Measurements from ENCODE around the gene ACTMAP. TPM values are rescaled to one million over a fixed set of nuclear protein-coding genes. Genes with fewer than 3 reads are reported as not detected.

ACTMAP gene
- total RNA-seq, 1 donor from 2014 or later = 9.4 TPM

GRCh38 chr19:40744554-40745401, 5.5 kb downstream of the ACTMAP start:
- peak; percentile 65 for DNase-seq
- Mint-ChIP-seq H3K9me3 (no peaks in the 10 kb centered on the region), H3K4me3 (no peak overlapping the region), H3K27me3 (no peaks in the 10 kb centered on the region), H3K27ac (no peak overlapping the region), H3K36me3 (ENCODE audit: low read depth) (no peaks in the 10 kb centered on the region), H3K4me1 (peaks cover 13% of the 10 kb centered on the region)
- intact Hi-C loops (cut with micrococcal nuclease) = no loop called here

- DNase-seq = no peak
- Mint-ChIP-seq H3K36me3 (ENCODE audit: low read depth) (peaks cover 2% of the 10 kb centered on the region), H3K4me1 (peaks cover 5% of the 10 kb centered on the region), H3K9me3 (no peaks in the 10 kb centered on the region), H3K4me3 (no peak overlapping the region), H3K27ac (no peak overlapping the region), H3K27me3 (no peaks in the 10 kb centered on the region)
- intact Hi-C loops (cut with micrococcal nuclease) = no loop called here
Measured at GRCh38 chr19:40743926-40744325, 6.4 kb downstream of the ACTMAP start.

DNA sequence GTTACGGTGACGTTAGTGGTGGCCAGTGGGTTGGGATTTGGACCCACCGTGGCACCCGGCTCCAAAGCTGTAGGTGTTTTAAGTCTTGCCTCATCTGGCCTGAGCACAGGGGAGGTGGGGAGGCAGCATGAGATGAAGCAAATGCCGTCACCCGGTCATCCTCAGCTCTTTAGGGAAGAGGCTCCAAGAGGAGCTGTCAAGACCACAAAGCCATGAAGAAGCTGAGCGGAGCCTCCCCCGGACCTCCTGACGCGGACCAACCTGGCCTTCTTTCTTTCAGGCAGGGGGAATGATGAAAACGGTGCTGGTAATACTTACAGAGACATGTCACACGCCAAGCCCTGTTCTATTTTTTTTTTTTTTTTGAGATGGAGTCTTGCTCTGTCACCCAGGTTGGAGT, 7.4 kb downstream of the ACTMAP start:
- H3K9me3 Mint-ChIP-seq = no peaks in the 10 kb centered on the region
- intact Hi-C loops (cut with micrococcal nuclease) = no loop called here
- H3K4me1 Mint-ChIP-seq = no peaks in the 10 kb centered on the region
- no peak overlapping the region for H3K4me3 Mint-ChIP-seq
- peaks cover 4% of the 10 kb centered on the region for H3K36me3 Mint-ChIP-seq (ENCODE audit: low read depth)
- no peak overlapping the region for H3K27ac Mint-ChIP-seq
- DNase-seq = no peak
- no peaks in the 10 kb centered on the region for H3K27me3 Mint-ChIP-seq

DNA sequence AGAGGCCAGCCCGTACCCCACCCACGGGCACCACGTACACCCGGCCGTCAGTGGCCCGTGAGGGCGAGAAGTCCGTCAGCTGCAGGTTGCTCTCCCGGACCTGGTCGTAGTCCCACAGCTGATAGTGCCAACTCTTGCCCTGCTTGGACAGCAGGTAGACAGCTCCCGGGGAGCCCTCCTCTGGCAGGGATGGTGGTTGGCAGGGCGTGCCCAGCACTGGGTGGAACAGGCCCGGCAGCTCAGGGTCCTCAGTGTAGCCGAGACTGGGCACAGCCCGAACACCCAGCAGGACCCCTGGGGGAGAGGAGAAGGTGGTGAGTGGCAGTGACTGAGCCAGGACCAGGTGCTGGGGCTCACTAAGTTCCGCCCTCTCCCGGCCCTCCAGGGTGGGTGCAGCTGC, 7.8 kb downstream of the ACTMAP start:
- DNase-seq = no peak
- Mint-ChIP-seq H3K4me1 (no peaks in the 10 kb centered on the region), H3K36me3 (ENCODE audit: low read depth) (peaks cover 6% of the 10 kb centered on the region), H3K27ac (no peak overlapping the region), H3K9me3 (no peaks in the 10 kb centered on the region), H3K4me3 (no peak overlapping the region), H3K27me3 (no peaks in the 10 kb centered on the region)
- intact Hi-C loops (cut with micrococcal nuclease) = no loop called here

DNA sequence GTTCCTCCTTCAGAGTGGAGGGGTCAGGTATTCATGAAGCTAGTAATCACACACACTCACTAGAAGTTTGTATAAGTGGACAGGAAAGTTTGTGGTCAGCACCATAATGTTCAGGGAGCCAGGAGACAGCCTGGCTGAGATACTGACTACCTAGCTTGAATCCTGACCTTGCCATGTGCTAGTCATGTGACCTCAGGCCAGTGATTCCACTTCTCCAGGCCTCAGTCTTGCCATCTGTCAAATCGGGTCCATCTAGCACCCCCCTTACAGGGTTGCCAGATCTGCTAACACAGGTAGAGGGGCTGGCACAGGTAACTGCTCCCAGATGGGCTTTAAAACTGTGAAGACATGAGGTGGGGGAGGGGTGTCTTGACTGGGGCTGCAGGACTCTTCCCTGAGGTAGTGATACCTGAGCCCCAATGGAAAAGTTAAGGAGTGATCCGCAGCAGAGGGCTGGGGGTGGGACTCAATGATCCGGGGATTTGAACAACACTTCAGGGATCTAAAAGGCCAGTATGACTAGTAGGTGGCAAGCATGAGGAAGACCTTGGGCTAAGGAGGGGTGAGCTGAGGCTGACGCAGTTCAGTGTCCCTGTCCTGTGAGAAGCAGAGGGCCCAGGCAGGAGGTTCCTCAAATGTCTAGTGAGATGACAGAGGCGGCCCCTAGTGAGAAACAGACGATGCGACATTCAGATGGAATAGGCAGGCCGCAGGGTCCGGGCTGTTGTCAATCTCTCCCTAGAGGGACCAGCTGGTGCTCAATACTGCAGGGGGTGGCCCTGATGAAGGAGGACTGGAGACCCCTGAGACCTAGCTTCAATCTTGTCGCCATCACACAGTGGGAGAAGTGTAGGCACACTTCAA, 8.5 kb downstream of the ACTMAP start:
- no peak for DNase-seq
- Mint-ChIP-seq H3K9me3 (no peaks in the 10 kb centered on the region), H3K4me3 (no peak overlapping the region), H3K36me3 (ENCODE audit: low read depth) (peaks cover 13% of the 10 kb centered on the region), H3K27ac (no peak overlapping the region), H3K4me1 (no peaks in the 10 kb centered on the region), H3K27me3 (no peaks in the 10 kb centered on the region)
- intact Hi-C loops (cut with micrococcal nuclease) = no loop called here

GRCh38 chr19:40740747-40741146, 9.5 kb downstream of the ACTMAP start:
- no peak overlapping the region for H3K4me3 Mint-ChIP-seq
- intact Hi-C loops (cut with micrococcal nuclease) = no loop called here
- H3K9me3 Mint-ChIP-seq = no peaks in the 10 kb centered on the region
- H3K27ac Mint-ChIP-seq = no peak overlapping the region
- H3K36me3 Mint-ChIP-seq (ENCODE audit: low read depth) = peaks cover 15% of the 10 kb centered on the region
- H3K4me1 Mint-ChIP-seq = no peaks in the 10 kb centered on the region
- H3K27me3 Mint-ChIP-seq = no peaks in the 10 kb centered on the region
- DNase-seq = no peak

DNA sequence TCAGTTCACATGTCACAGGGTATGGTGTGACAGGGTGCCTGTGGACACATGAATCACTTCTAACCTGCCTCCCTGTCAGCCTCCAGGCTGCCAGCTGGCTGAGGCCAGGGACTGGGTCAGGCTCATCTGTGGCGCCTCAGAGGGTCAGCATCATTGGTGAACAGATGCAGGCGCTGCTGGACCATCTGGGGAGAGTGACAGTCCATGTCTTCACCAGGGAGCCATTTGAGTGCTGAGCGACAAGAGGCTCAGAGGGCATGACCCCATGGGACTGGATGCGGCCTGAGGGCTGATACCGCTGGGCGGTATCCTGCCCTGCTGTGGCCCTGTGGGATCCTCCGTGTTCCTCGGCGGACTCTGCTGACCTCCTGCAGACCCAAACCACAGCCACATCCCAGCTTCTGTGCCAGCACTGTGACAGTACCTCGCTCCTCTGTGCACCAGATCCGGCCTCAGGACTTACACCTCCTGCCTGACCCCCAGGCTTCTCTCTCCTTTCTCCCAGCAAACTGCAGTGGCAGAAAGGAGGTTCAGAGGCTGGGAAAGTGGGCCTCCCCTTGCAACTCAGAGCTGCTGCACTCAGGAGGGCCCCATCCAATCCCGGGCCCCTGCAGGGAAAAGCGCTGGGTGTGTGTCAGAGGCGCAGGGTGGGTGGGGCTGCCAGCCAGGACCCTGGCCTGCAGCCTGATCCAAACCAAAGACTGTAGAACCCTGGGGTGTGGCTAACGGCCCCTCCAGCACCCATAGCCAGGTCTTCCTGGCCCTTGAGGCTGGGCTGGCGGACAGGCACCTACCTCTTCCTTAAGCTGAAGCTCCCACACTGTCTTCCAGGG, 10.2 kb downstream of the ACTMAP start:
- no peaks in the 10 kb centered on the region for H3K9me3 Mint-ChIP-seq
- no peak overlapping the region for H3K4me3 Mint-ChIP-seq
- H3K27ac Mint-ChIP-seq = no peak overlapping the region
- intact Hi-C loops (cut with micrococcal nuclease) = no loop called here
- H3K36me3 Mint-ChIP-seq (ENCODE audit: low read depth) = peaks cover 22% of the 10 kb centered on the region
- no peaks in the 10 kb centered on the region for H3K4me1 Mint-ChIP-seq
- no peak for DNase-seq
- H3K27me3 Mint-ChIP-seq = no peaks in the 10 kb centered on the region

GRCh38 chr19:40739030-40739839, 11.0 kb downstream of the ACTMAP start:
- Mint-ChIP-seq H3K27ac (no peak overlapping the region), H3K4me3 (no peak overlapping the region), H3K9me3 (no peaks in the 10 kb centered on the region), H3K27me3 (no peaks in the 10 kb centered on the region), H3K36me3 (ENCODE audit: low read depth) (peaks cover 27% of the 10 kb centered on the region), H3K4me1 (no peaks in the 10 kb centered on the region)
- intact Hi-C loops (cut with micrococcal nuclease) = no loop called here
- DNase-seq = no peak

DNA sequence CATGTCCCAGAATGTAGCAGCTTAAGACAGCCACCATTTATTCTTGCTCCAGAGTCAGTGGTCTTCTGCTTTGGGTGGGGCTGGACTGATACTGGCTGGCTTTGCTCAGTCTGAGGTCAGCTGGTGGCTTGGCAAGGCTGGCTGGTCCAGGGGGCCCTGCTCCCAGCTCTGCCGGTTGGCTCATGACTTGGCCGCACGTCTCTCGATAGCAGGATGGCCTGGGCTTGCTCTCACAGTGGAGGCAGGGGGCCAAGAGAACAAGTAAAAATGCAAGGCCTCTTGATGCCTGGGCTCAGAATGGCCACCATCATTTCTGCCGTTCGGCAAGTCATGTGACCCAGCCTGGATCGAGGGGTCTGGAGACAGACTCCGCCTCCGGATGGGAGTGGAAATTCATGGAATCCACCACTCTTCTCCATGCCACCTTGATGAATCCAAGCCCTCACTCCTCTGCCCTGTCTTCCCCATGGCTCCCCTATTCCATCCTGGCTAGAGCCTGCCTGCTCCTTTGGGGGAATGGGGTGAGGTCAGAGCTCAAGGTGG, 13.1 kb downstream of the ACTMAP start:
- Mint-ChIP-seq H3K27me3 (no peaks in the 10 kb centered on the region), H3K36me3 (ENCODE audit: low read depth) (peaks cover 41% of the 10 kb centered on the region), H3K9me3 (no peaks in the 10 kb centered on the region), H3K4me3 (no peak overlapping the region), H3K27ac (no peak overlapping the region), H3K4me1 (no peaks in the 10 kb centered on the region)
- no peak for DNase-seq
- intact Hi-C loops (cut with micrococcal nuclease) = no loop called here

- DNase-seq = no peak
- Mint-ChIP-seq H3K36me3 (ENCODE audit: low read depth) (peaks cover 41% of the 10 kb centered on the region), H3K27ac (no peak overlapping the region), H3K4me3 (no peak overlapping the region), H3K27me3 (no peaks in the 10 kb centered on the region), H3K9me3 (no peaks in the 10 kb centered on the region), H3K4me1 (no peaks in the 10 kb centered on the region)
- intact Hi-C loops (cut with micrococcal nuclease) = no loop called here
Measured at GRCh38 chr19:40736661-40737060, 13.6 kb downstream of the ACTMAP start.

DNA sequence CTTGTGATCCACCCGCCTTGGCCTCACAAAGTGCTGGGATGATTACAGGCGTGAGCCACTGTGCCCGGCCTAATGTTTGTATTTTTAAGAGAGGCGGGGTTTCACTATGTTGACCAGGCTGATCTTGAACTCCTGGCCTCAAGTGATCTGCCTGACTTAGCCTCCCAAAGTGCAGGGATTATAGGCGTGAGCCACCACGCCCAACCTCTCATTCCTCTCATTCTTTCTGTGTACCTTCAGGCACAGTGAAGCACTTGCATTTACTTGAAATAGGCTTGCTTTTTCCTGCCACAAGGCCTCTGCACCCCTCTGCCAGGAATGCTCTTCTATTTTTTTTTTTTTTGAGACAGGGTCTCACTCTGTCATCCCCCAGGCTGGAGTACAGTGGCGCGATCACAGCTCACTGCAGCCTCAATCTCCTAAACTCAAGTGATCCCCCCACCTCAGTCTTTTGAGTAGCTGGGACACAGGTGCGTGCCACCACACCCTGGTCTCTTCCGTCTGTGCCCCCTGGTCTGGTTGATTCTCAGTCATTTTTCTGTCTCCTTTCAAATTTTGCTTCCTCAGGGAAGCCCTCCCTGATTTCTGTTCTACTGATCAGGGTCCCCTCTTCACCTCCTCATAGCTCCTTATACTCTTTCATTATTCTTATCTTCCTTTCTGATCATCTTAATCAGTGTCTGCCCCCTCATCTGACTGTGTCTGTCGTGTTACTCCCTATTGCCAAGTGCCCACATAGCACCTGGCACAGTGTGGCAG, 15.1 kb downstream of the ACTMAP start:
- H3K27me3 Mint-ChIP-seq = no peaks in the 10 kb centered on the region
- no peak overlapping the region for H3K27ac Mint-ChIP-seq
- no peaks in the 10 kb centered on the region for H3K9me3 Mint-ChIP-seq
- H3K4me1 Mint-ChIP-seq = peaks cover 2% of the 10 kb centered on the region
- no peak for DNase-seq
- intact Hi-C loops (cut with micrococcal nuclease) = no loop called here
- peaks cover 50% of the 10 kb centered on the region for H3K36me3 Mint-ChIP-seq (ENCODE audit: low read depth)
- no peak overlapping the region for H3K4me3 Mint-ChIP-seq

- DNase-seq = no peak
- Mint-ChIP-seq H3K4me3 (no peak overlapping the region), H3K9me3 (no peaks in the 10 kb centered on the region), H3K27ac (no peak overlapping the region), H3K27me3 (no peaks in the 10 kb centered on the region), H3K4me1 (peaks cover 4% of the 10 kb centered on the region), H3K36me3 (ENCODE audit: low read depth) (peaks cover 55% of the 10 kb centered on the region)
- intact Hi-C loops (cut with micrococcal nuclease) = no loop called here
Measured at GRCh38 chr19:40733149-40733548, 17.1 kb downstream of the ACTMAP start.
